Loucy (cell line): ENCODE data around the gene CFAP58.
A peak's percentile ranks its signal among the peaks of the same experiment; 100 is the strongest.

Source experiments
- H2AFZ ChIP-seq: fragments of 200-600 bp; sonication (generic); 2 replicates; pipeline ENCODE4 v1.6.0; 2016; ENCODE audit warnings: antibody characterized with exemption, mild to moderate bottlenecking, low read length, moderate library complexity
- H3F3A ChIP-seq: fragments of 200-600 bp; 2 replicates; pipeline ENCODE4 v1.6.0; 2016; ENCODE audit warnings: antibody characterized with exemption, low read depth, mild to moderate bottlenecking
- H3K27me3 ChIP-seq: fragments of 200-600 bp; sonication (generic); 2 replicates; pipeline ENCODE4 v1.6.1; 2014; ENCODE audit warnings: low read length, mild to moderate bottlenecking; ENCODE audit not compliant: insufficient read depth, poor library complexity, severe bottlenecking
- H3K36me3 ChIP-seq: fragments of 200-600 bp; sonication (generic); 2 replicates; pipeline ENCODE4 v1.6.1; 2016; ENCODE audit warnings: low read length; ENCODE audit not compliant: insufficient read depth
- H3K4me1 ChIP-seq: fragments of 200-600 bp; sonication (generic); 2 replicates; pipeline ENCODE4 v1.5.1; 2014; ENCODE audit warnings: low read length, mild to moderate bottlenecking; ENCODE audit not compliant: insufficient read depth, poor library complexity, severe bottlenecking
- H3K4me2 ChIP-seq: fragments of 200-600 bp; sonication (generic); 2 replicates; pipeline ENCODE4 v1.6.0; 2014; ENCODE audit warnings: antibody characterized with exemption, low read length, low read depth, mild to moderate bottlenecking; ENCODE audit not compliant: poor library complexity, severe bottlenecking
- H3K4me3 ChIP-seq: fragments of 200-600 bp; sonication (generic); 2 replicates; pipeline ENCODE4 v1.5.1; 2014; ENCODE audit warnings: low read length, mild to moderate bottlenecking, mixed read lengths; ENCODE audit not compliant: poor library complexity, severe bottlenecking
- H3K79me2 ChIP-seq: fragments of 200-600 bp; sonication (generic); 2 replicates; pipeline ENCODE4 v1.6.1; 2014; ENCODE audit warnings: low read length; ENCODE audit not compliant: insufficient read depth
- H3K9ac ChIP-seq: fragments of 200-600 bp; sonication (generic); 2 replicates; pipeline ENCODE4 v1.6.0; 2014; ENCODE audit warnings: mild to moderate bottlenecking, low read depth, low read length, moderate library complexity; ENCODE audit not compliant: poor library complexity, severe bottlenecking
- H3K9me2 ChIP-seq: fragments of 200-600 bp; sonication (generic); replicated peaks from 2 replicates; pipeline ENCODE4 v1.6.1; 2016; ENCODE audit warnings: low read depth, low read length, mixed read lengths
- H3K9me3 ChIP-seq: fragments of 200-600 bp; sonication (generic); 2 replicates; pipeline ENCODE4 v1.6.1; 2014; ENCODE audit warnings: mild to moderate bottlenecking, antibody characterized with exemption, low read length, low read depth; ENCODE audit not compliant: insufficient read depth
- H4K20me1 ChIP-seq: fragments of 200-600 bp; sonication (generic); 2 replicates; pipeline ENCODE4 v1.6.0; 2014; ENCODE audit warnings: antibody characterized with exemption, low read length, mild to moderate bottlenecking; ENCODE audit not compliant: insufficient read depth, poor library complexity, severe bottlenecking
- CTCF ChIP-seq: fragments of 200-600 bp; sonication (generic); conservative IDR thresholded peaks from 2 replicates; pipeline ENCODE4 v1.5.1; 2014; ENCODE audit warnings: mild to moderate bottlenecking, antibody characterized with exemption, low read length
- EZH2phosphoT487 ChIP-seq: fragments of 200-600 bp; IDR thresholded peaks from 2 replicates; pipeline ENCODE4 v1.6.1; 2018; ENCODE audit warnings: antibody characterized with exemption, mild to moderate bottlenecking, moderate library complexity, borderline replicate concordance

Gene CFAP58

GRCh38 chr10:104396581-104396980, 42.9 kb downstream of the CFAP58 start:
- no peak overlapping the region for H3K9ac ChIP-seq
- no peak overlapping the region for H3K4me2 ChIP-seq
- no peaks in the 10 kb centered on the region for H3K79me2 ChIP-seq
- no peak for TF ChIP-seq EZH2phosphoT487
- TF ChIP-seq CTCF = no peak
- H4K20me1 ChIP-seq = no peaks in the 10 kb centered on the region
- no peaks in the 10 kb centered on the region for H3K4me1 ChIP-seq
- H3F3A ChIP-seq = no peaks in the 10 kb centered on the region
- no peak overlapping the region for H3K4me3 ChIP-seq
- H3K9me2 ChIP-seq = no peaks in the 10 kb centered on the region
- H2AFZ ChIP-seq = no peak overlapping the region
- no peaks in the 10 kb centered on the region for H3K9me3 ChIP-seq
- no peaks in the 10 kb centered on the region for H3K36me3 ChIP-seq
- H3K27me3 ChIP-seq = no peaks in the 10 kb centered on the region

- no peak overlapping the region for H2AFZ ChIP-seq
- TF ChIP-seq EZH2phosphoT487 (no peak), CTCF (no peak)
- no peaks in the 10 kb centered on the region for H3K9me2 ChIP-seq
- H3K4me1 ChIP-seq = no peaks in the 10 kb centered on the region
- H3K36me3 ChIP-seq = no peaks in the 10 kb centered on the region
- no peaks in the 10 kb centered on the region for H4K20me1 ChIP-seq
- H3K4me3 ChIP-seq = no peak overlapping the region
- H3K27me3 ChIP-seq = no peaks in the 10 kb centered on the region
- H3K4me2 ChIP-seq = no peak overlapping the region
- no peaks in the 10 kb centered on the region for H3K79me2 ChIP-seq
- H3K9me3 ChIP-seq = no peaks in the 10 kb centered on the region
- H3F3A ChIP-seq = no peaks in the 10 kb centered on the region
- no peak overlapping the region for H3K9ac ChIP-seq
Observed at GRCh38 chr10:104403636-104404035, 50.0 kb downstream of the CFAP58 start.

GRCh38 chr10:104406715-104407650, 53.4 kb downstream of the CFAP58 start:
- Histone ChIP-seq H2AFZ (no peak overlapping the region), H3K79me2 (no peaks in the 10 kb centered on the region), H3K9me2 (no peaks in the 10 kb centered on the region), H3K9ac (no peak overlapping the region), H3K36me3 (no peaks in the 10 kb centered on the region), H3K27me3 (no peaks in the 10 kb centered on the region), H3K4me3 (no peak overlapping the region), H3F3A (no peaks in the 10 kb centered on the region), H3K4me1 (no peaks in the 10 kb centered on the region), H3K9me3 (no peaks in the 10 kb centered on the region), H3K4me2 (no peak overlapping the region), H4K20me1 (no peaks in the 10 kb centered on the region)
- TF ChIP-seq CTCF (peak; percentile 73), EZH2phosphoT487 (no peak)
